K562 (cell line): Measurements from ENCODE around the gene CDHR2. TPM values are rescaled to one million over a fixed set of nuclear protein-coding genes. Genes with fewer than 3 reads are reported as not detected.

Experiments
- ATAC-seq: fragments of 200-7000 bp; cut with Tn5 transposase; 3 replicates; pipeline ENCODE4 v1.9.1; 2020; ENCODE audit warnings: moderate library complexity
- BruUV-seq: library from RNA; stranded (reverse); fragments of 400-500 nt; replicated peaks from 2 replicates; lab custom pipeline; 2021; lab: Mats Ljungman, UMichigan
- CTCF ChIA-PET: fragments of 300-600 bp; formaldehyde crosslinking; extraction: SDS; loops from one replicate; lab custom pipeline; 2021; ENCODE audit warnings: low intra/inter-chr PET ratio; lab: Yijun Ruan, JAX
- POLR2A ChIA-PET: fragments of 300-600, 350-650 bp; sonication (Branson Sonifier 250); formaldehyde crosslinking; extraction: SDS; loops from one replicate; lab custom pipeline; 2021; ENCODE audit warnings: antibody characterized with exemption, inconsistent platforms; lab: Yijun Ruan, JAX
- DNase-seq, 4 experiments: peaks; one replicate each; pipeline versions ENCODE4 v3.0.0 to v3.0.0-alpha.2; 2011 to 2018; ENCODE audit warnings: low spot score in 3 of 4, mixed read lengths in 3 of 4; ENCODE audit errors: extremely low read depth in 1 of 4
- FAIRE-seq: peaks from 2 replicates; lab custom pipeline; 2011; peaks lifted over from hg19 to GRCh38; lab: Jason Lieb, UNC
- H2AFZ ChIP-seq: 2 replicates; pipeline ENCODE4 v1.6.0; 2011; ENCODE audit warnings: low read depth, low read length, control low read depth, inconsistent platforms
- H3K27ac ChIP-seq: fragments of 200-600 bp; 3 replicates; pipeline ENCODE4 v1.8.0; 2011; ENCODE audit warnings: low read depth, mild to moderate bottlenecking, control low read depth, inconsistent platforms, low read length, moderate library complexity, mixed read lengths; ENCODE audit errors: extremely low read depth
- H3K27me3 ChIP-seq, 2 experiments: fragments of 300-600 bp in 1 of 2; 2 replicates in 1 of 2; 3 replicates in 1 of 2; pipeline versions ENCODE4 v1.6.0 to v1.8.0; 2011; ENCODE audit warnings: inconsistent platforms in 2 of 2, low read length in 2 of 2, mild to moderate bottlenecking in 1 of 2, mixed read lengths in 1 of 2, moderate library complexity in 1 of 2; ENCODE audit not compliant: control insufficient read depth in 2 of 2, insufficient read depth in 2 of 2
- H3K36me3 ChIP-seq: fragments of 300-600 bp; 3 replicates; pipeline ENCODE4 v1.8.0; 2011; ENCODE audit warnings: mild to moderate bottlenecking, low read length, inconsistent platforms; ENCODE audit not compliant: control insufficient read depth, insufficient read depth
- H3K4me1 ChIP-seq, 2 experiments: fragments of 200-600 bp in 1 of 2; replicated peaks in 1 of 2; 2 replicates in 1 of 2; 3 replicates in 1 of 2; pipeline versions ENCODE4 v1.5.1 to v1.8.0; 2011; ENCODE audit warnings: inconsistent platforms in 2 of 2, low read length in 2 of 2, mild to moderate bottlenecking in 1 of 2, mixed read lengths in 1 of 2, moderate library complexity in 1 of 2; ENCODE audit not compliant: control insufficient read depth in 2 of 2, insufficient read depth in 2 of 2
- H3K4me2 ChIP-seq: 2 replicates; pipeline ENCODE4 v1.6.1; 2011; ENCODE audit warnings: low read length, control low read depth, inconsistent platforms, mixed read lengths; ENCODE audit not compliant: insufficient read depth
- H3K4me3 ChIP-seq: fragments of 200-600 bp; sonication (generic), shearing (Covaris generic); 2 replicates; pipeline ENCODE4 v1.5.1; 2016; ENCODE audit warnings: control low read depth, inconsistent platforms
- H3K79me2 ChIP-seq: fragments of 200-600 bp; 3 replicates; pipeline ENCODE4 v1.8.0; 2011; ENCODE audit warnings: low read length, inconsistent platforms; ENCODE audit not compliant: control insufficient read depth, insufficient read depth
- H3K9ac ChIP-seq, 2 experiments: 2 replicates each; pipeline versions ENCODE4 v1.6.0 to v1.6.1; 2011; ENCODE audit warnings: low read depth in 2 of 2, low read length in 2 of 2, control low read depth in 1 of 2, inconsistent platforms in 1 of 2, mild to moderate bottlenecking in 1 of 2, mixed read lengths in 1 of 2; ENCODE audit not compliant: insufficient read depth in 1 of 2
- H3K9me1 ChIP-seq: one replicate; pipeline ENCODE4 v1.6.0; 2011; ENCODE audit warnings: inconsistent platforms, mild to moderate bottlenecking, low read length, moderate library complexity; ENCODE audit not compliant: control insufficient read depth, insufficient read depth
- H3K9me3 ChIP-seq: replicated peaks from 2 replicates; pipeline ENCODE4 v1.5.1; 2011; ENCODE audit warnings: low read depth, low read length, inconsistent platforms; ENCODE audit not compliant: control insufficient read depth, insufficient read depth
- H4K20me1 ChIP-seq: replicated peaks from 2 replicates; pipeline ENCODE4 v1.6.1; 2011; ENCODE audit warnings: low read length, inconsistent platforms, mixed read lengths; ENCODE audit not compliant: control insufficient read depth, insufficient read depth
- CBX3 ChIP-seq, 2 experiments: IDR thresholded peaks; 1 replicate in 1 of 2; 2 replicates in 1 of 2; pipeline ENCODE4 v1.6.1; 2012; ENCODE audit warnings: inconsistent platforms in 2 of 2, low read length in 2 of 2, borderline replicate concordance in 1 of 2, control low read depth in 1 of 2
- ETS1 ChIP-seq: conservative IDR thresholded peaks from 2 replicates; pipeline ENCODE4 v1.6.1; 2011; ENCODE audit warnings: low read depth, mild to moderate bottlenecking, low read length; ENCODE audit not compliant: control insufficient read depth
- FIP1L1 ChIP-seq: fragments of 200-400 bp; formaldehyde crosslinking; IDR thresholded peaks from 2 replicates; pipeline ENCODE4 v1.6.1; 2018; ENCODE audit warnings: mild to moderate bottlenecking, low read depth, low read length; ENCODE audit not compliant: poor library complexity, severe bottlenecking
- GMEB1 ChIP-seq: fragments of 250-450 bp; sonication (Bioruptor Pico); IDR thresholded peaks from 2 replicates; pipeline ENCODE4 v1.4.0; 2020; ENCODE audit warnings: mild to moderate bottlenecking
- ILF3 ChIP-seq: fragments of 450-650 bp; IDR thresholded peaks from 2 replicates; pipeline ENCODE4 v1.6.1; 2018; ENCODE audit warnings: antibody characterized with exemption, mild to moderate bottlenecking, moderate library complexity, borderline replicate concordance
- MCM2 ChIP-seq: fragments of 450-650 bp; IDR thresholded peaks from 2 replicates; pipeline ENCODE4 v1.6.1; 2017; ENCODE audit warnings: low read depth, mild to moderate bottlenecking
- MCM5 ChIP-seq: fragments of 450-650 bp; IDR thresholded peaks from 2 replicates; pipeline ENCODE4 v1.6.1; 2016; ENCODE audit warnings: low read depth
- SOX6 ChIP-seq: fragments of 450-650 bp; IDR thresholded peaks from 2 replicates; pipeline ENCODE4 v1.6.1; 2014; ENCODE audit warnings: mild to moderate bottlenecking
- SRSF3 ChIP-seq: fragments of 200-400 bp; formaldehyde crosslinking; IDR thresholded peaks from 2 replicates; pipeline ENCODE4 v1.6.1; 2016; ENCODE audit warnings: mild to moderate bottlenecking, low read length, moderate library complexity; ENCODE audit not compliant: insufficient read depth
- TCF3 ChIP-seq: sonication (generic); formaldehyde crosslinking; IDR thresholded peaks from 2 replicates; pipeline ENCODE4 v1.4.0; 2020; ENCODE audit warnings: mild to moderate bottlenecking, missing genetic modification reagents
- TRIM24 ChIP-seq, 2 experiments: fragments of 450-650 bp; IDR thresholded peaks; 2 replicates each; pipeline ENCODE4 v1.6.1; 2016
- XRCC3 ChIP-seq: fragments of 450-650 bp; IDR thresholded peaks from 2 replicates; pipeline ENCODE4 v1.6.1; 2017; ENCODE audit warnings: mild to moderate bottlenecking, moderate library complexity
- ZBTB43 ChIP-seq: sonication (generic); formaldehyde crosslinking; IDR thresholded peaks from 2 replicates; pipeline ENCODE4 v1.8.0; 2023; ENCODE audit warnings: mild to moderate bottlenecking, missing genetic modification reagents
- ZFP91 ChIP-seq: sonication (generic); formaldehyde crosslinking; IDR thresholded peaks from 2 replicates; pipeline ENCODE4 v1.8.0; 2022; ENCODE audit warnings: mild to moderate bottlenecking, missing genetic modification reagents
- ZNF146 ChIP-seq: IDR thresholded peaks from one replicate; pipeline ENCODE4 v1.6.1; 2018; ENCODE audit warnings: missing compliant biosample characterization; ENCODE audit not compliant: unreplicated experiment
- ZNF444 ChIP-seq: fragments of 250-450 bp; sonication (Bioruptor Pico); IDR thresholded peaks from 2 replicates; pipeline ENCODE4 v1.4.0; 2020; ENCODE audit warnings: mild to moderate bottlenecking, moderate library complexity
- WGBS: fragments of 100-300 bp; shearing (Covaris generic); methylation state at CpG from one replicate; pipeline ENCODE4 v1.1.6; 2016; ENCODE audit warnings: low coverage, mixed read lengths; ENCODE audit not compliant: insufficient coverage; ENCODE audit errors: missing lambda C conversion rate; 5-methylcytosine and 5-hydroxymethylcytosine counted together
- in situ Hi-C: fragments of 300-500 bp; cut with MboI; formaldehyde crosslinking; loops from 4 replicates; pipeline ENCODE4 v1.15.0; 2018; ENCODE audit warnings: inconsistent platforms, mixed read lengths
- intact Hi-C: fragments of 100-400 bp; cut with micrococcal nuclease; formaldehyde crosslinking; loops from 2 replicates; pipeline ENCODE4 v1.14.2; 2022
- polyA plus RNA-seq, 8 experiments: library from polyadenylated mRNA; depleted of rRNA in 4 of 8; stranded (reverse) in 5 of 8; unstranded in 3 of 8; fragments of >200 nt; fragmentation: Nextera tagmentation in 2 of 8; fragmentation: Illumina TruSeq in 1 of 8; extraction: Ambion mirVana in 2 of 8; extraction: Trizol in 1 of 8; gene quantifications; 2 replicates each; pipeline versions ENCODE4 v1.2.1 to v1.2.3, GENCODE V29; 2011 to 2014; ENCODE audit warnings: inconsistent platforms in 1 of 8, missing spikeins in 1 of 8
- total RNA-seq, 7 experiments: library from RNA; depleted of rRNA in 6 of 7; stranded (reverse); fragments of >200 nt in 6 of 7; fragmentation: Illumina TruSeq in 2 of 7; extraction: Trizol in 2 of 7; gene quantifications; 2 replicates each; pipeline versions ENCODE4 v1.2.1 to v1.2.3, GENCODE V29; 2011 to 2021; ENCODE audit warnings: low replicate concordance in 1 of 7

Gene CDHR2
- total and polyA plus RNA-seq, 9 of the 15 experiments (the other 6 are each of a cell fraction or from before 2014, with no cell fraction given), result 0.01 to 0.62 (median 0.09) TPM; not detected in 2

- no peak for DNase-seq
- in situ Hi-C loops, result loop anchor here (25.0 kb wide), 1 partner anchor 857 kb away; no protein-coding TSS in a partner anchor
- peaks cover 0 to 11% of the 10 kb centered on the region in 2 experiments; a peak in 3 of 5 replicates for H3K27me3 ChIP-seq
- intact Hi-C loops, result no loop called here
- ATAC-seq, result no peak; the same call in 2 of the 3 replicates
- H3K9me1 ChIP-seq, result no peaks in the 10 kb centered on the region
- no peak overlapping the region for H3K4me3 ChIP-seq
- BruUV-seq, result no TSS peak
- POLR2A ChIA-PET, result no interaction called here
- no peaks in the 10 kb centered on the region for H3K9me3 ChIP-seq
- no peak overlapping the region for H3K4me2 ChIP-seq
- TF ChIP-seq ZBTB43, result no peak
- TF ChIP-seq CBX3 (IDR thresholded peaks at IDR 0.05; ENCODE audit: borderline replicate concordance in 1 of 2, low read length in 2 of 2), result no peak
- TF ChIP-seq XRCC3, result no peak
- TF ChIP-seq MCM2, result no peak
- no peak for TF ChIP-seq TCF3
- no peak for TF ChIP-seq ZFP91 (CRISPR knock-in tag)
- TF ChIP-seq TRIM24 (IDR thresholded peaks at IDR 0.05), result no peak
- TF ChIP-seq ETS1, result no peak
- no peak for TF ChIP-seq GMEB1 (CRISPR knock-in tag)
- TF ChIP-seq ZNF146 (CRISPR knock-in tag), result no peak
- TF ChIP-seq MCM5, result no peak
- no peak for TF ChIP-seq FIP1L1
- no peak for TF ChIP-seq SRSF3
- TF ChIP-seq SOX6, result no peak
- TF ChIP-seq ZNF444, result no peak
- TF ChIP-seq ILF3, result no peak
- TF ChIP-seq, all 486 proteins: peak for 0
- peaks cover 10% of the 10 kb centered on the region; the same call in 1 of the 3 replicates for H3K36me3 ChIP-seq
- CTCF ChIA-PET, result no interaction called here
- H3K79me2 ChIP-seq, result no peaks in the 10 kb centered on the region
- no peak for FAIRE-seq
- H3K27ac ChIP-seq, result no peak overlapping the region
- H3K4me1 ChIP-seq, result peaks cover 0 to 14% of the 10 kb centered on the region in 2 experiments; a peak in 1 of 5 replicates
- H2AFZ ChIP-seq, result no peak overlapping the region
- no peak overlapping the region; a peak in 1 of 4 replicates for H3K9ac ChIP-seq
- WGBS, result 31% methylated on average over 6 of the region's 8 CpGs
- H4K20me1 ChIP-seq, result no peaks in the 10 kb centered on the region
Observed at GRCh38 chr5:176594554-176594953, 45.4 kb downstream of the CDHR2 start.
